HTR-8/SVneo (cell line): ENCODE measurements around the gene ABHD1.
"Not testable (repeated sequence)": the region's sequence is repeated elsewhere in the genome, so short reads cannot be mapped to it uniquely, and the experiment has no call there.

Experiments
- DNase-seq: peaks from one replicate; pipeline ENCODE4 v3.0.0; 2011; ENCODE audit warnings: low spot score, mixed read lengths; ENCODE audit not compliant: insufficient read length
- FAIRE-seq: peaks from 2 replicates; lab custom pipeline; 2011; peaks lifted over from hg19 to GRCh38; lab: Jason Lieb, UNC

The ABHD1 gene

GRCh38 chr2:27159271-27159670 lies 35.7 kb downstream of the ABHD1 start:
- no peak for DNase-seq
- no peak for FAIRE-seq

GRCh38 chr2:27160191-27160590 lies 36.6 kb downstream of the ABHD1 start:
- FAIRE-seq (no peak), DNase-seq (no peak)

GRCh38 chr2:27162151-27163121 lies 38.8 kb downstream of the ABHD1 start:
- FAIRE-seq, result no peak
- DNase-seq, result no peak

- no peak for DNase-seq
- FAIRE-seq, result no peak
Measured at GRCh38 chr2:27164960-27165763, 41.5 kb downstream of the ABHD1 start.

- DNase-seq (no peak), FAIRE-seq (no peak)
Measured at GRCh38 chr2:27170581-27171337, 47.1 kb downstream of the ABHD1 start.

- no peak for DNase-seq
- no peak for FAIRE-seq
Measured at GRCh38 chr2:27171351-27171848, 47.8 kb downstream of the ABHD1 start.

GRCh38 chr2:27174638-27175037 lies 51.0 kb downstream of the ABHD1 start:
- FAIRE-seq, result no peak
- no peak for DNase-seq

- DNase-seq, result no peak
- no peak for FAIRE-seq
Measured at GRCh38 chr2:27175330-27175729, 51.7 kb downstream of the ABHD1 start.

GRCh38 chr2:27175781-27176180 lies 52.2 kb downstream of the ABHD1 start:
- not testable (repeated sequence) for FAIRE-seq

GRCh38 chr2:27177441-27178351 lies 54.1 kb downstream of the ABHD1 start:
- FAIRE-seq (no peak), DNase-seq (no peak)

More at GRCh38 chr2:27175781-27176180, 52.2 kb downstream of the ABHD1 start:
- DNase-seq, result not testable (repeated sequence)

GRCh38 chr2:27178469-27178868 lies 54.9 kb downstream of the ABHD1 start:
- no peak for FAIRE-seq
- DNase-seq, result no peak

GRCh38 chr2:27179344-27180000 lies 55.9 kb downstream of the ABHD1 start:
- FAIRE-seq, result no peak
- no peak for DNase-seq
